ENCODE data around the gene SRPRB.
A peak's percentile ranks its signal among the peaks of the same experiment; 100 is the strongest.

The SRPRB gene, protein sequence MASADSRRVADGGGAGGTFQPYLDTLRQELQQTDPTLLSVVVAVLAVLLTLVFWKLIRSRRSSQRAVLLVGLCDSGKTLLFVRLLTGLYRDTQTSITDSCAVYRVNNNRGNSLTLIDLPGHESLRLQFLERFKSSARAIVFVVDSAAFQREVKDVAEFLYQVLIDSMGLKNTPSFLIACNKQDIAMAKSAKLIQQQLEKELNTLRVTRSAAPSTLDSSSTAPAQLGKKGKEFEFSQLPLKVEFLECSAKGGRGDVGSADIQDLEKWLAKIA

DNA sequence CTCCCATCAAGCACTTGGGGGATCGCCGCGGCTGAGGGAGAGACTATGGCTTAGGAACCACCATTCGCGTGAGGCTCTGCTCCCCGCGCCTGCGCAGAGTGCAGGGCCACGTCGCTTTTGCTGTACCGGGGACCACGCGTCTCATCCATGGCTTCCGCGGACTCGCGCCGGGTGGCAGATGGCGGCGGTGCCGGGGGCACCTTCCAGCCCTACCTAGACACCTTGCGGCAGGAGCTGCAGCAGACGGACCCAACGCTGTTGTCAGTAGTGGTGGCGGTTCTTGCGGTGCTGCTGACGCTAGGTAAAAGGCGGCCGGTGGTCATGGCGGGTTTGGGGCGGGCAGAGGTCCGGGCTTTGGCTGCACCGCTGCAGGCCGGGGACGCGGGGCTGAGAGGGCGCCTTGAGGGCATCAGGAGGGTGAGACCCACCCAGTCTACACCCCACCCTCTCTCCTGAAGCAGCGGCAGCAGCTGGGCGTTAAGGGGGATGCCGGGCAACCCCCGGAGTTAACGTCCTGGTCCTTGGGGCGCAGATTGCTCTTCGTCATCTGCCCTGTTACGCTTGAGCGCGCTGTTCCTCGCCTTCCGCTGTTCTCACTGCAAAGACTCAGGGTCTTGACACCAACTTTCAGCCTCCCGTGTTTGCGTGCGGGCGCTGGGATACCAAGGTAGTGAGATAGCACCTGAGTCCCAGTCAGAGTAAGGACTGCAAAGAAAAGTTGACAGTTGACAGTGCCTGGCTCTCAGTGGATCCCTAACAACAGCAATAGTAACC is at the start of gene SRPRB:
Gene SRPRB (plus strand): TSS at position 114 of the 774 bp plus-strand sequence. CDS start 34 bp downstream, at position 148.
- peaks cover 17% of the 10 kb centered on the region for H3K27me3 Mint-ChIP-seq (ENCODE audit: low read depth)
- H3K4me1 Mint-ChIP-seq, result peaks cover 17% of the 10 kb centered on the region
- peaks cover 25% of the 10 kb centered on the region for H3K36me3 Mint-ChIP-seq (ENCODE audit: low read depth)
- peak within 1 kb of the TSS; percentile 94 to 100 (median 99) for H3K4me3 Mint-ChIP-seq
- TF ChIP-seq CTCF (IDR thresholded peaks at IDR 0.05; ENCODE audit: unreplicated experiment in 3 of 3), result no peak
- H3K27ac Mint-ChIP-seq, result peak within 1 kb of the TSS; percentile 40 to 78 (median 62)
- no peaks in the 10 kb centered on the region for H3K9me3 Mint-ChIP-seq

DNA sequence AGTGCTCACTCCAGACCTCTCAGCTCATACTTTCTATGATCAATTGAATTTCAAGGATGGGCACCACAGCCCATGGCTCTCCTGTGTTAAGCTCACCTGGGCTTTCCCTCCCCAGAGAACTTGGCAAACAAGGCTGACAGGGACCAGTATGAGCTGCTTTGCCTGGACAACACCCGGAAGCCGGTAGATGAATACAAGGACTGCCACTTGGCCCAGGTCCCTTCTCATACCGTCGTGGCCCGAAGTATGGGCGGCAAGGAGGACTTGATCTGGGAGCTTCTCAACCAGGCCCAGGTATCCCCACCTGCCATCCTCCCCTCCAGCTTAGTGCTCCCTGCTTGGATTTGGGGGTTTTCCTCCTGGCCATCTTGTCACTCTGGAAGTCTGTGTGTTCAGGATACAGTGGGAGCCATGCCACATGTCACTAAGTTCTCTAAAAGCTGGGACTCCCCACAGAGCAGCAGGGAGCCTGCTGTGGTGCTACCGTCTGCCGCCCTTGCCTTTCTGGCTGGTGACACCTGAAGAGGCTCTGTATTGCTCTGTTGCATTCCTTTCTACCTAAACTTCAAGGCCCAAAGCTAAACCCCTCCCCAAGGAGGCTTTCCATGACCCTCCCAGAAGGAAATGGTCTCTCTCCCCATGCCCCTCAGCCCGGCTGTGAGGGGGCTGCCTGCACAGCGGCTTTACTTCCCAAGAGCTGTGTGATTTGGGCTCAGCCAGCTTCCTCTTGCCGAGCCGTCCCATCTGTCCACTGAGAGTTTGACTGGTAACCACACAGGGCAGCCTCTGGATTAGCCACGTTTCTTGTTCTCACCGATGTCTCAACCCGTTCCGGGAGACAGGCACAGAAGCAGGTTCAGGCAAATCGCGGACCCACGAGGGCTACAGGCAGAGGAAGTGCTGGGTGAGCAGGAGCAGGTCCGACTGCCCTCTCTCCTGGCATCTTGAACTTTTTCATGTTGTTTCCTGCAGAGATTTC is 48.6 kb upstream of the SRPRB start:
- TF ChIP-seq CTCF (IDR thresholded peaks at IDR 0.05; ENCODE audit: unreplicated experiment in 3 of 3), result no peak
- Mint-ChIP-seq H3K4me3 (no peak overlapping the region), H3K27ac (no peak overlapping the region)

GRCh38 chr3:133757701-133758567 is 47.7 kb upstream of the SRPRB start:
- Mint-ChIP-seq H3K27me3 (ENCODE audit: low read depth) (no peaks in the 10 kb centered on the region), H3K9me3 (no peaks in the 10 kb centered on the region), H3K27ac (no peak overlapping the region), H3K4me1 (no peaks in the 10 kb centered on the region), H3K4me3 (no peak overlapping the region), H3K36me3 (ENCODE audit: low read depth) (no peaks in the 10 kb centered on the region)
- TF ChIP-seq CTCF (IDR thresholded peaks at IDR 0.05; ENCODE audit: unreplicated experiment in 3 of 3), result no peak

More for the DNA sequence above, 48.6 kb upstream of the SRPRB start:
- H3K9me3 Mint-ChIP-seq, result no peaks in the 10 kb centered on the region
- H3K4me1 Mint-ChIP-seq, result no peaks in the 10 kb centered on the region
- H3K36me3 Mint-ChIP-seq (ENCODE audit: low read depth), result no peaks in the 10 kb centered on the region
- no peaks in the 10 kb centered on the region for H3K27me3 Mint-ChIP-seq (ENCODE audit: low read depth)

DNA sequence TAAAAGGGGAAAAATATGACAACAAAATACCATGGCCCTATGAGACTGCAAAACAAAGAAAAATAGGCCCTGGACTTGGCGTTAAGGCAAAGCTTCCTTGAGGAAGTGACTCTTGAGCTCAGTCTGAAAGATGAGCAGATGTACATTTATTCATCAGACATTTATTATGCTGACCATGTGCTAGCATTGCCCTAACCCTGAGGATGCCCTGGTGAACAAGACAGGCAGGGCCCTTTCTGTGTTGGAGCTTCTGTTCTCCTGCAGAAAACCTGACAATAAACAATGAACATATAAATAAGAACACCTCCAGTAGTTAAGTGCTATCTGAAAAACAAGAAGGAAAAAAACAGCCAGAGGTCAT is 47.1 kb upstream of the SRPRB start:
- Mint-ChIP-seq H3K36me3 (ENCODE audit: low read depth) (no peaks in the 10 kb centered on the region), H3K4me1 (peaks cover 2% of the 10 kb centered on the region), H3K27me3 (ENCODE audit: low read depth) (peaks cover 3% of the 10 kb centered on the region), H3K9me3 (no peaks in the 10 kb centered on the region), H3K4me3 (no peak overlapping the region), H3K27ac (no peak overlapping the region)
- no peak for TF ChIP-seq CTCF (IDR thresholded peaks at IDR 0.05; ENCODE audit: unreplicated experiment in 3 of 3)

All from nephron (organoid).